ENCODE results near the gene MGAT4A.
"Not testable (repeated sequence)": the region's sequence is repeated elsewhere in the genome, so short reads cannot be mapped to it uniquely, and the experiment has no call there.

MGAT4A gene

GRCh38 chr2:98728088-98728718 is 2.7 kb downstream of the MGAT4A start:
- not testable (repeated sequence) for DNase-seq

- no peak for DNase-seq
Observed at GRCh38 chr2:98727369-98728087, 3.4 kb downstream of the MGAT4A start.

DNA sequence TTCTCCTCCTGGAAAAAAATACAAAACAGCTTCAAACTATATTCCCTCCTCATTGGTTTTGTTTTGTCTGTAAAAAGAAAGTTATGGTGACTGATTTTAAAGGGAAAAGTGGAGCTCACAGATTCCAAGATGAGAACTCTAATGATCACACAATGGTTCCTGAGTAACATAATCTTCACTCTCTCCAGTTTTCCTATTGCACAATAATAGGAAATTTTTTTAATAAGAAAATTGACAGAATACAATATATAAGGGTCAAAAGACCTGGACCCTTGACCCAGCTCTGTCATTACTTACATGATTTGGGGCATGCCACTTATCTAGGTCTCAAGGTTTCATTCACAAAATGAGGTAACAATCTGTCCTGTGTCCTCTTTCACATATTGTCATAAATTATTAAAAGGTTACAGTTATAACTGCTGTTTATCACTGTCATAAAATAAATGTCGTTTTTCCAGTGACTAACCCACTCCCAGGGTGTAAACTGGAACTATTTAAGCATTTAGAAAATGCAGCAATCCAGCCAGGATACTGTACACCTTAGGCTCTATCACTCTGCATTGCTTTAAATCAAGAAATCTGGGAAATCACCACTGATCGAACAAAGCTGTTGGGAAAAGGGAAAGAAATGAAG is 4.1 kb downstream of the MGAT4A start:
- DNase-seq: no peak

DNA sequence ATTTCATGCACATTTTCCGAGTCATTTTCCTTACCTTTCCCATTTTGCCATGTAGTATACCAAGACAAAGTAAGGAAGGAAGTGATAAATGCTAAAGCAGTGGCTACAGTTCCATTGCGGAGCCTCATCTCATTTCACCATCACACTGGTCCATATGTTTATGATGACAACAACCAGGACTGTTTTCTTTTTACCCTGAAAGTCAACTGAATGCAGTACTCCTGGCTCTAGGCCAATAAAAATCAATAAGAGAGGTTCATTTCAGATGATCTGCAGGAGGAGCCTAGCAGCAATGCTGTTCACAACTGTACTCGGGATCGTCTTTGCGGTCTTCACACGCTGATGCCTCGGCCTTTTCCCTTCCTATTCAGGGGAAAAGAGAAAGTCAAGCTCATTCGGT is 4.7 kb downstream of the MGAT4A start:
- DNase-seq: no peak

GRCh38 chr2:98720286-98720685 is 10.6 kb downstream of the MGAT4A start:
- no peak for DNase-seq

DNA sequence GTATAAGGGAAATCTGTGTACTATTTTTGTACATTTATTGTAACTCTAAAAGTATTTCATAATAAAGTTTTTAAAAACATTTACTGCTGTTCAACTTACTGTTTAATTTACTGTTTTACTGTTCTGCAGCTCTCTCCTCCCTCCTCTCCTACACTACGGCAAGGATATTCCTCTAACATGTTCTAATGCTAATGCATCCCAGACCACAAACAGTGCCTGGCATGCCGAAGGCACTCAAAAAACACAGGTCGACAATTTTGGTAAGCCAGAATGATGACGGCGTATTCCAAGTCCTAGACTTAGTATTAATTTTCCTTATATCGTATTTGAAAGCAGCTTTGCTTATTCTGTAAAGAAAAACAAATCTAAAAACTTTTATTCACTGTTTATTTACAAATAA is 13.3 kb downstream of the MGAT4A start:
- DNase-seq: no peak

GRCh38 chr2:98716786-98717185 is 14.1 kb downstream of the MGAT4A start:
- no peak for DNase-seq

DNA sequence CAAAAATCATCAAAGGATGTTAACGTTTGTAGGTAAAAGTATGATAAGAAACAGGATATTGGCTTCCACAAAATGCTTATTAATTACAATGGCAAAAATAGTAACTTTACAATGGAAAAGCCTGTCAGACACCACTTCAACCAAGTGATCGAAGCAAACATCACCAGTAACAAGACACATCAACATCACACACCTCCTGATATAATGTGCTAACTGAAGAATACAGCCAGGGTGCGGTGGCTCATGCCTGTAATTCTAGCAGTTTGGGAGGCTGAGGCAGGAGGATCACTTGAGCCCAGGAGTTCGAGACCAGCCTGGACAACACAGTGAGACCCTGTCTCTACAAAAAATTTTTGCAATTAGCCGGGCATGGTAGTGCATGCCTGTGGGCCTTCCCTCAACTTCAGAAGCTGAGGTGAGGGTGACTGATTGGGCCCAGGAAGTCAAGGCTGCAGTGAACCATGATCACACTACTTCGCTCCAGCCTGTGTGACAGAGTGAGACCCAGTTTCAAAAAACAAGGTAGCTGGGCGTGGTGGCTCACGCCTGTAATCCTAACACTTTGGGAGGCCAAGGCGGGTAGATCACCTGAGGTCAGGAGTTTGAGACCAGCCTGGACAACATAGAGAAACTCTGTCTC is 15.0 kb downstream of the MGAT4A start:
- DNase-seq: no peak

- DNase-seq: no peak
Observed at GRCh38 chr2:98713332-98714015, 17.5 kb downstream of the MGAT4A start.

- no peak for DNase-seq
Observed at GRCh38 chr2:98712145-98712544, 18.8 kb downstream of the MGAT4A start.

DNA sequence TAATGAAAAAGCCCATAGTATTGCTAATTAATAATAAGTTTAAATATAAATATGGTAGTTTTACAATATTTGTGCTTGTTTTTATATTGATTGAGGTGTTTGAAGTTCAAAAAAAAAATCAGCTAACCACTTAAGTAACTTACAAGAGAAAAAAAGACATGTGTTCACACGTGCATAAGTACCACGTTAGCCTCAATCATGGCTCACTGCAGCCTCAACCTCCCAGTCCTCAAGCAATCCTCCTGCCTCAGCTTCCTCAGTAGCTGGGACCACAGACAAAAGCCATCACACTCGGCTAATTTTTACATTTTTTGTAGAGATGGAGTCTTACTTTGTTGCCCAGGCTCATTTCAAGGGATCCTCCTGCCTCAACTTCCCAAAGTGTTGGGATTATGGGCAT is 19.4 kb downstream of the MGAT4A start:
- DNase-seq: no peak

GRCh38 chr2:98710734-98711133 is 20.2 kb downstream of the MGAT4A start:
- no peak for DNase-seq

DNA sequence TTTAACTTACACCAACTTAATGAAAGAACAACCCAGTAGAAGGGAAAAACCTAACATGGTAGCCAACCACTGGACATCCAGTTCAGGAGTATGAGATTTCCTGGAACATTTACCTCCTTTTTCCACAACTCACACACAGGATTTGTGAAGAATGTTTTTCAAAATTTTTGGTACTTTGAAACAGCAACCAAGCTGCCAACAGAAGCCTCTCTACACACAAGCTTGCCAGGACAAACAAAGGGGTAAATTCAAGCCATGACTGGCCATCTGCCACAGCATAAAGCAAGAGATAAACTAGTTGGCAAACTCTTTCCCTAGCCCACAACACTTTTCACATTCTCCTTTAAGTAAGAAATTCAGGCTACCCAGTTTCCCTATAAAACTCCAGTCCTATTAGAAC is 21.4 kb downstream of the MGAT4A start:
- DNase-seq: no peak

- DNase-seq: no peak
Observed at GRCh38 chr2:98708396-98709186, 22.3 kb downstream of the MGAT4A start.

DNA sequence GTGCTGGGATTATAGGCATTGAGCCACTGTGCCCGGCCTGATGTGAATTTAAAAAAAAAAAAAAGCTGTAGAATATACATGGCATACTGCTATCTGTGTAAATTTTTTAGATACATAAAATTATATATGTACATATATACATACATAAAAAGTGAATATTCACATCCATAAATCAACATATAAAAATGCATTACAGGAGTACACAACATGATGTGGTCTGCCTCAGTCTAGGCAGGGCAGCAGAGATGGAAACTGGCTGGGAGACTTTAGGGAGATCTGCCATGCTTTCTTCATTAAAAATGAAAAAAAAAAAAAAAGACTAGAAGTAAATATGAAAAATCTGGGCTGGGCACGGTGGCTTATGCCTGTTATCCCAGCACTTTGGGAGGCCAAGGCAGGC is 24.3 kb downstream of the MGAT4A start:
- no peak for DNase-seq

GRCh38 chr2:98705333-98705617 is 25.7 kb downstream of the MGAT4A start:
- DNase-seq: no peak

DNA sequence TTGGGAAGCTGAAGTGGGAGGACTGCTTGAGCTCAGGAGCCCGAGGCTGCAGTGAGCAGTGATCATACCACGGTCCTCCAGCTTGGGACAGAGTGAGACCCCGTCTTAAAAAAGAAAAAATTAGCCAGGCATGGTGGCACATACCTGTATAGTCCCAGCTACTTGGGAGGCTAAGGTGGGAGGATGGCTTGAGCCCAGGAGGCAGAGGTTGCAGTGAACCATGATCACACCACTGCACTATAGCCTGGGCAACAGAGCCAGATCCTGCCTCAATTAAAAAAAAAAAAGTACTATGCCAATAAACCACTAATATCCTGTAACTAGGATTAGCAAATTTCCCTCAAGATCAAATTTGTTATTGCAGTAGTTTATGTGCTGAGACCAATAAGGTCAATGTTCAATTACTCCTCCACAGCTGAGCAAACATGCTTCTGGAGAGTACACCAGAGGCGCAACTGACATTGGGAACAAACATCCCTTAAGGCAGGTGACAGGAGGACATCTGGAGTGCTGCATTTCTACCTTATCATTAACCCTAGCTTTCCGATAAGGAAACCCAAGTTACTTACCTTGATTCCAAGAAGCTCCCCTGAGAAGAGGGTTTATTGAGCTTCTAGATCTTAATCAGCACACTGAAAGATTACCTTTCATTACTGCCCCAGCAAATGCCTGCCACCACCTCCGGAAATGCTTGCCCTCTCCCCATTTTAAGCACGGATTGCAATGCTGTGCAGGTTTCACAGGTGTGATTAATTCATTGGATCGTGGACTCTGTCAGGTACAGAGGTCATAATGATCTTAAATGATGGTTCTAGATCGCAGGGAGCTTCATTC is 26.2 kb downstream of the MGAT4A start:
- no peak for DNase-seq

GRCh38 chr2:98703738-98704137 is 27.2 kb downstream of the MGAT4A start:
- no peak for DNase-seq

- no peak for DNase-seq
Observed at GRCh38 chr2:98702858-98703620, 27.9 kb downstream of the MGAT4A start.

DNA sequence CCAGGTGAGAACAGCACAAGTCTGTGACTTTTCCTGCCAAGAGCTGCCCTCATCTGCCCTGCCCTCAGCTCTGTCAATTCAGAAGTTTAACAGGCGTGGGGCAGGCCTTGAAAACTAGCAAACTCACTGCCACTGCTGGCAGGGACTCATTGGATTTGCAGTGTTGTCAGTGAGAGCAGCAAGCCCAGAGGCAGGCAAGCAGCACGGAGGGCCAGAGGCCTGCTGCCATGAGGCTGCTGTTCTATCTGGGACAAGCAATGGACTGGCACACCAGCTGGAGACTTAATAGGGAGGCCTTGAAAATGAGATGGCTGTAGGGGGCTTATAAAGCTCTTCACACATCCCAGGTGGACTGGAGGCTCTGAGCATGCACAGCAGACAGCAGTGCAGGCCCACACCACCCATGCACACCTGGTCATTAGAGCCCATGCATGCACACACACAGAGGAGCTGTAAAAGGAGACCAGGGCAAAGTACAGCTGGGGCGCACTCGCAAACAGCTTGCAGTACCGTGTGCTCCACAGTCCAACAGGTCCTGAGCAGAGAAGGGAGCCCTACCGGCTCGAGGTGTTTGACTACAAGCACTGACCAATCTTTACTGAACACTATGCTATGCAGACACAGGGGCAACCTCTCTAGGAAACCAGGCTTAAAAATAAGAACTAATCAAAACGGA is 28.7 kb downstream of the MGAT4A start:
- DNase-seq: no peak

Measured in T-helper 9 cell (primary cell).